Esophagus muscularis mucosa (tissue), 3 donors: Measurements from ENCODE around the gene ISG20L2.

Source experiments
- POLR2A ChIP-seq: fragments of 450-650 bp; IDR thresholded peaks from one replicate; pipeline ENCODE4 v1.6.1; 2017; ENCODE audit warnings: antibody characterized with exemption, moderate library complexity, mild to moderate bottlenecking, low read depth
- POLR2AphosphoS5 ChIP-seq, 2 donors: sonication (generic); formaldehyde crosslinking; IDR thresholded peaks; one replicate each; pipeline ENCODE4 v1.6.1; 2017; ENCODE audit warnings: antibody characterized with exemption in 2 of 2
- TF ChIP-seq, protein P1 (sequence below), 3 experiments: fragments of 200-600 bp in 2 of 3; fragments of 450-650 bp in 1 of 3; sonication (generic) in 2 of 3; IDR thresholded peaks; one replicate each; pipeline ENCODE4 v1.5.1; 2017 to 2019; ENCODE audit warnings: antibody characterized with exemption in 3 of 3, mild to moderate bottlenecking in 2 of 3, moderate library complexity in 1 of 3

DNA sequence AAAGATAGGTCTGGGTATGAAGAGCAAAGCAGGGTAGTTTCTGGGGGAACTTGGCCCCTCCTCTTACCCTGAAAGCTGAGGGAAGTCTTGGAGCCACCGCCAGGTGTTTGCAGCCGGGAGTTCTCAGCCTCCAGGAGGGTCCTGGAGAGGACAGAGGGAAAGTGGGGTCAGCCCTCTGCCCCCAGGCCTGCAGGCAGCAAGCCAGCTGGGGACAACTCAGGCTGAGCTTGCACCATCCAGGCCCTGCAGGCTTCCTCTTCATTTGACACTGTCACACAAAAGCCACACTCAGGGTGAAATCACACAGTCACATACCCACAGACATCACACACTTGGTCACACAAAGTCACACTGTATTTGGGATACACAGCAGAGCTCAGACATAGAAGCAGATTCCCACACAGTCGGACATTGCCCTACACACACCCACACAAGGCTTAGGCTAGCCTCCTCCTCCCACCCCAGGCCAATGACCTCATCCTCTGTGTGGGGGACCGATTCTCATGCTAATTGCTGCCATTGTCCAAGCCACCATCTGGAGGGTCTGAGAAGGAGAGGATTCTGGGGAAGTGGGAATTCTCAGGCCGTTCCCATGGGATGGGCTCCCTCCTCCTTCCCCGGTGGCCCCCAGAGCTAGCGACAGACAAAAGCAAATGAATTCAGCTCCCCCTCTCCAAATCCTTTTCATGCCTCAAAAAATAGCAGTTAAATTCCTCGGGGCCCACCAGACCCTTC is 55.0 kb downstream of the ISG20L2 start:
- TF ChIP-seq POLR2AphosphoS5 (IDR thresholded peaks at IDR 0.05), result no peak
- no peak for TF ChIP-seq POLR2A
- TF ChIP-seq, protein P1, sequence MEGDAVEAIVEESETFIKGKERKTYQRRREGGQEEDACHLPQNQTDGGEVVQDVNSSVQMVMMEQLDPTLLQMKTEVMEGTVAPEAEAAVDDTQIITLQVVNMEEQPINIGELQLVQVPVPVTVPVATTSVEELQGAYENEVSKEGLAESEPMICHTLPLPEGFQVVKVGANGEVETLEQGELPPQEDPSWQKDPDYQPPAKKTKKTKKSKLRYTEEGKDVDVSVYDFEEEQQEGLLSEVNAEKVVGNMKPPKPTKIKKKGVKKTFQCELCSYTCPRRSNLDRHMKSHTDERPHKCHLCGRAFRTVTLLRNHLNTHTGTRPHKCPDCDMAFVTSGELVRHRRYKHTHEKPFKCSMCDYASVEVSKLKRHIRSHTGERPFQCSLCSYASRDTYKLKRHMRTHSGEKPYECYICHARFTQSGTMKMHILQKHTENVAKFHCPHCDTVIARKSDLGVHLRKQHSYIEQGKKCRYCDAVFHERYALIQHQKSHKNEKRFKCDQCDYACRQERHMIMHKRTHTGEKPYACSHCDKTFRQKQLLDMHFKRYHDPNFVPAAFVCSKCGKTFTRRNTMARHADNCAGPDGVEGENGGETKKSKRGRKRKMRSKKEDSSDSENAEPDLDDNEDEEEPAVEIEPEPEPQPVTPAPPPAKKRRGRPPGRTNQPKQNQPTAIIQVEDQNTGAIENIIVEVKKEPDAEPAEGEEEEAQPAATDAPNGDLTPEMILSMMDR (IDR thresholded peaks at IDR 0.05), result no peak
